GM21528 (cell line): ENCODE data around the gene OPCML.

Experiments
- ATAC-seq: cut with Tn5 transposase; IDR thresholded peaks from one replicate; pipeline ENCODE4 v1.9.1; 2021; ENCODE audit warnings: mild to moderate bottlenecking, moderate library complexity; ENCODE audit not compliant: unreplicated experiment, low FRiP score

Gene OPCML

GRCh38 chr11:133311230-133311629, 221.1 kb downstream of the OPCML start:
- ATAC-seq: no peak

GRCh38 chr11:133306019-133306418, 226.3 kb downstream of the OPCML start:
- ATAC-seq: no peak

GRCh38 chr11:133305208-133305956, 226.9 kb downstream of the OPCML start:
- no peak for ATAC-seq

- ATAC-seq: no peak
Observed at GRCh38 chr11:133303262-133303661, 229.0 kb downstream of the OPCML start.

- ATAC-seq: no peak
Observed at GRCh38 chr11:133302056-133302455, 230.2 kb downstream of the OPCML start.

- ATAC-seq: no peak
Observed at GRCh38 chr11:133300666-133301065, 231.6 kb downstream of the OPCML start.

GRCh38 chr11:133291780-133292179, 240.5 kb downstream of the OPCML start:
- no peak for ATAC-seq

GRCh38 chr11:133285359-133285758, 246.9 kb downstream of the OPCML start:
- no peak for ATAC-seq

GRCh38 chr11:133284156-133284555, 248.1 kb downstream of the OPCML start:
- ATAC-seq: no peak

GRCh38 chr11:133277886-133278285, 254.4 kb downstream of the OPCML start:
- ATAC-seq: no peak

GRCh38 chr11:133271871-133272776, 260.2 kb downstream of the OPCML start:
- no peak for ATAC-seq

GRCh38 chr11:133271206-133271605, 261.1 kb downstream of the OPCML start:
- ATAC-seq: no peak

GRCh38 chr11:133269267-133269666, 263.0 kb downstream of the OPCML start:
- ATAC-seq: peak; percentile 95

GRCh38 chr11:133266986-133267385, 265.3 kb downstream of the OPCML start:
- ATAC-seq: no peak

- no peak for ATAC-seq
Observed at GRCh38 chr11:133265530-133266035, 266.7 kb downstream of the OPCML start.

- no peak for ATAC-seq
Observed at GRCh38 chr11:133263332-133263731, 269.0 kb downstream of the OPCML start.

- no peak for ATAC-seq
Observed at GRCh38 chr11:133258751-133259150, 273.6 kb downstream of the OPCML start.

- ATAC-seq: no peak
Observed at GRCh38 chr11:133254601-133255000, 277.7 kb downstream of the OPCML start.

GRCh38 chr11:133253570-133253969, 278.7 kb downstream of the OPCML start:
- ATAC-seq: no peak

- no peak for ATAC-seq
Observed at GRCh38 chr11:133251841-133252240, 280.5 kb downstream of the OPCML start.

GRCh38 chr11:133249530-133249929, 282.8 kb downstream of the OPCML start:
- ATAC-seq: no peak
